ENCODE results near the gene RPH3AL.
"Not testable (repeated sequence)": the region's sequence is repeated elsewhere in the genome, so short reads cannot be mapped to it uniquely, and the experiment has no call there.

The RPH3AL gene

DNA sequence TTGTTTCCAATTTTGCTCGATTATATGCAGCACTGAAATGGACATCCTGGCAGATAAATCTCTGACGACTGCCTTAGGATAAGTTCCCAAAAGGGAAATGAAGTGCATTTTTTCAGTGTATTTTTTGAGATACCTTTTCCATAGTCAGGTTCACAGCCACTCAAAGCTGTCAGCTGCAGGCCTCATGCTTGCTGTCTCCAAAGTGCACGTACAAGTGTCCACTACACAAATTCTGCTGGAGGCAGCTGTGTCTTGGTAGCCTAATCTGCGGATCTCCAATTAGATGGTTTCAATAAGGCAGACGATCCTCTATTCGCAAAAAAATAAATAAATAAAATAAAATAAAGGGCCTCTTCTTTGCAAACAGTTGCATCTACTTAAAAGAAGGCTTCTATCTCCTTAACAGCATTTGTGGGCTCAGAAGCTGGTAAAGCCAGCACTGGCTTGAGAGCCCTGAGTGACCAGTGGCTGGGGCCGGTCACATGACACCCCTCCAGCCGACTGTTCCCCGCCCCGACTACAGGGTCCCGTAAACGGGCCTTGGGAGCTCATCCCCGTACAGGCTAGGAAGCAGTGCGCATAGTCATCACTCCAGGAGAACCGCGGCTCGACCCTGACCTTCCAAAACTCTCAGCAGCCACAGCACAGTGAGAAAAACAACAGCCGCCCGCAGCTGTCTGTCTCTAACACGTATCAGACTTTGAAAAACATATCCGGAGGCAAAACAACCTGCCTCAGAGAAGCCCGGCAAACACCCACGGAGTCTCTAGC is 18.8 kb downstream of the RPH3AL start:
- no peak for DNase-seq

DNA sequence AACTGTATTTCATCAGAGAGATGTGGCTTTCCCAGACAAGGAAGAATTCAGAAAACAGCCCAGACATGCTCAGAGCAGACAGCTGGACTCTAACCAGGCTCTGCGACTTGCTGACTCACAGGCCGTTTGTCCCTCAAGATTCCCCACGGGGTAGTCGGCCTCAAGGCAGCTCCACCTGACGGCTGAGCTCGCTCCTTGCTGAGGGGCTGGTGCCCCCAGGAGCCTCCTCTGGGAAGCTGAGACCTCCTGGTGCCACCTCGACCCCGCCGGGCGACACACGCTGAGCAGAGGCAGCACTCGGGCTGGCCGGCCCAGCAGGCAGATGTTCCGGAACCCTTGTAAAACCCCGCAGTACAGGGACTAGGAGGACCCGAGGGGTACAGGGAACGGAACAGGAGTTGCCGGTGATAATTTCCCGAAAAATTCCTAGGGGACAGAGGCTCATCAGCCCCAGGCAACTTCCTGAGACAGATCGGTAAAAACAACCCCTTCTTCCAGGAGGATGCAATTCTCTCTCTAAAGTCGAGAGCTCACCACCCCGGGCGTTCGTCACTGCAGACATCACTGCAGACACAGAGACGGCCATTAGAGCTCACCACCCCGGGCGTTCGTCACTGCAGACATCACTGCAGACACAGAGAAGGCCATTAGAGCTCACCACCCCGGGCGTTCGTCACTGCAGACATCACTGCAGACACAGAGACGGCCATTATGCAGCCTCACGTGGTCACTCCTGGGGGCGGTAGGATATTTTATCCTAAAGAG is 19.9 kb downstream of the RPH3AL start:
- DNase-seq, result no peak

GRCh38 chr17:332023-332422 is 20.6 kb downstream of the RPH3AL start:
- no peak for DNase-seq

DNA sequence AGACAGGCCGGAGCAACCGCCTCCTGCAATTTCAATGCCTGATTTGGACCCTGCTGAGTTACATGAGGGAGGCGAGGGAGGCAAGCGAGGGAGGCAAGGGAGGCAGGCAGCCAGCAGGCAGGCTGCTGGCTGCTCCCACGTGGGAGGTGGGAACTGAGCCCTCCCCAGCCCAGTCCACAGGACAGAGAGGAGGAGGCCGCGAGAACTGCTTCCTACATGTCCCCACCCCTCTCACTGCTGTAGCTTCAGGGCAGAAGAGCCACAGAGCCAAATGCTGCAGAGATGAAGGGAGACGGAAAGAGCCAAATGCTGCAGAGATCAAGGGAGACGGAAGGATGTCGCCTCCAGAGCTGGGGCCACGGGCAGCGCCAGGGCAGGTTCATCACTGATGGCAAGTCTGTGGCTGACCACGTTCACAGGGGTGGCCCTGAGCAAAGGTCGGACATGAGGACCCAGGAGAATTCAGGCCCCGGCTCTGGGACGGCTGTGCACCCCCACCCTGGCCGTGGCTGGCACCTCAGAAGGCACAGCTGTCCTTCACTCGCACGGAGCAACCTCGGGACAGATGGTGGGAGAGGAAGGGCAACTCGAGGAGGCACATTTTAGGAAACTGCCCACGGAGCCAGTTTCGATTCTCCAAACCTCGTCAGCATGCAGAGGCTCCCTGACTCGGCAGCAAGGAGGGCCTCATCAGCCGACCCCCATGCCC is 21.5 kb downstream of the RPH3AL start:
- no peak for DNase-seq

DNA sequence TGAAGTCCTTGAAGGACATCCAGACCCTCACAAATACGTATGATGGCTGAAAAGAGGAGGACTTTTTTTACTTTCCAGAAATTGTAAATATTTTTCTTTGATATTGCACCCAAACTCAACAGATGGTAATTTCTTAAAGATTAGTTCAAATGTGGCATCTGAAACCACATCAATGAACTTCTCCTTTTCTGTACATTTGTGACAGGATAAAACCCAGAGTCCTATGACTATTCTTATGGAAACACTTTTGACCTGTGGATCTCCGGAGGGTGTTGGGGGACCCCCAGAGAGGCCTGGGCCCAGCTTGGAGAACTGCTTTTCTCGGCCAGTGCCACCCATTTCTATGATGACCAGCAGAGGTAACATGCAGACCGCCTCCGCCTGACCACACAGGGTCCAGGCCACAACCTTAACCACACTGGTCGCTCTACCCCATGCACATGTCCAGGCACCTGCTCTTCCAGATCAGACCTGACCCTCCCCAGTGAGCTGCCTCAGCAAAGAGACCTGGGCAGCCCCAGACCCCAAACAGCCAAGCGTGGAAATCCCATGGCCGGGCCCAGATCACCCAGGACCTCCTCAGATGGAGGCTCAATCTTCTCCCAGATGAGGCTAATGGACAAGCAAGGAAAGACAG is 22.7 kb downstream of the RPH3AL start:
- no peak for DNase-seq

- no peak for DNase-seq
Measured at GRCh38 chr17:327971-328370, 24.6 kb downstream of the RPH3AL start.

DNA sequence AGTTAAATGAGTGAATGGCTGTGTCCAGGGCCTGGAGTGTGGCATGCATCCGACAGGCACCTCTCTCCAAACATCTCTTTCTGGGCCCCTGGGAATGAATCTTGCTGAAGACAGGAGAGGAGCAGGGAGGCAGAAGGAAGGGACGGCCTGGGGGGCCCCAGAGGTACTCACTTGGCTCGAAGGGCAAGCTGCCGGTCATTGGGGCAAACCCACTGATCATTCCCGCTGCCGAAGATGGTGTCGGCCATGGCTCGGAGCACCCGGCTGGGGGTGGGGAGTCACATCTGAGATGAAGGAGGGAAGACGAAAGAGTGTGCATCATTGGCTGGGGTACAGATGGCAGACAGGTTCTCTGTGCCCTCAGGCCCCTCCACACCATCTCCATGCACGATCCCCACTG is 25.3 kb downstream of the RPH3AL start:
- no peak for DNase-seq

DNA sequence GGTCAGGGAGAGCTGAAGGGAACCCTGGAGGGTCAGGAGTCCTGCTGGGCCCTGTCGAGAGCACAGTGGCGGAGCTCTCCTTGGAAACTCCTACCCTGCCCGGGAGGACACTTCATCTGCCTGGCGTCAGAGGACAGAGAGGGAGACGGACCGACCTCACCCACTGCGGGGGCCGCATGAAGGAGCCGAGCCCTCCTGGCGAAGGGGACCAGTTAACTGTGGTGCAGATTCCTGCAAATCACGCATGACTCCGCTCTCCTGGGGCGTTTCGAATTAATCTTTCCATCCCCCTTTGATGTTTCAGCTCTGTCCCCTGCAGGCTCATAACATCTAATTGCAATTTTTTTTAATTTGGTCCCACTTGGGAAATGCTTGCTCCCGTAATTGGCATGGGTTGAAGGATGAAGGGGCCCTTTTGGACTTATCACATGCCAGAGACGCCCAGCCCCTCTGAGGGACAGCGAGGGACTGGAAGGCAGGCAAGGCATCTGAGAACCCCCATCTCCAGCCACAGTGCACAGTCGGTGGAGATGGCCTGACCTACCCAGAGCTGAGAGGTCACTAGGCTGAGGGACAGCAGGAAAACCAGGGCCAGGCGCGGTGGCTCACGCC is 26.5 kb downstream of the RPH3AL start:
- DNase-seq, result no peak

DNA sequence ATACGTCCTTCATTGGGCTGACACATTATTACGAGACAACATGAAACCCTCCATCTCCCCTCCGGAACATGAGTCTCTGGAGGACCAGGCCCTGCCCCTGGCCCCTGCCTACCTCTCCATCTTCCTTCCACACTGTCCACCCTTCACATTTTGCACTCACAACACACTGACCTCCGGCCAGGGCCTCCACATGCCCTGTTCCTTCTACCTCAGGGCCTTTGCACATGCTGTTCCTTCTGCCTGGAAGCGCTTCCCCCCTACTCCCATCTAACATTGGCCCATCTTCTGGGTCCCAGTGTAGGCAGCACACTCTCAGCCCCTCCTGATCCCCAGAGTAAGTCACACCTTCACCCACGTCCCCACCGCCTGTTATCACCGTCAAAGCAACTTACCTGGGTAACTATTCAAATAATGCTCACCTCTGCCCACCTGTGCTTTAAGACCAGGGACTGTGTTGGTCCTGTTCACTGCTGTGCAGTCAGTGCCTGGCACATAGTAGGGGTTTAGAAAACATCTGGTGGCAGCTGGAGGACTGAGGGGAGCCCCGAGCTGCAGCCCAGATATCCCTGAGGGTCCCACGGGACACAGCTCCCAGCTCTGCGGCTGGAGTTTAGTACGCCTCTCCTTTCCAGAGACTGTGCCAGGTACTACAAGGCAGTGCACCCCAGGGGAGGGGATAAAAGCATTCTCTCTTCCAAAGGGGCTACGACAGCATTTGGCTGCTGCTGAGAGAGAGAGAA is 27.2 kb downstream of the RPH3AL start:
- DNase-seq, result no peak

- no peak for DNase-seq
Measured at GRCh38 chr17:323721-324571, 28.7 kb downstream of the RPH3AL start.

DNA sequence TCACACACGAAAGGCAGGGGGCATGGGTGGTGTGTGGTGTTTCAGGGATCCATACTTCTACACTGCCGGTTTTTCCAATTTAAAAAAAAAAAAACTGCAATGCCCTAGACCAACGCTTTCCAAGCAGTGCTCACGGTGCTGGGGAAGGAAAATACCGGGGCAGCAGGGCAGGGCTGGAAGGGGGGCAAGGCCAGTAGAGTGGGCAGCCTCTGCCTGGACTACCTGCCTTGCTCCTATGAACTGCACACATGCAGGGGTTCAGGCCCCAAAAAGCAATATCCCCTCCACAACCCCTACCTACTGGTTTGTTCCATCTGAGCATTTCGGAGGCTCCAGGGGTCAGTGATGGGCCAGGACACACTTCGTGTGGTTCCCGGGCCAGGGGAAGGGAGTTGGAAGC is 29.4 kb downstream of the RPH3AL start:
- no peak for DNase-seq

- DNase-seq, result no peak
Measured at GRCh38 chr17:322006-322780, 30.4 kb downstream of the RPH3AL start.

- no peak for DNase-seq
Measured at GRCh38 chr17:321386-321941, 31.1 kb downstream of the RPH3AL start.

DNA sequence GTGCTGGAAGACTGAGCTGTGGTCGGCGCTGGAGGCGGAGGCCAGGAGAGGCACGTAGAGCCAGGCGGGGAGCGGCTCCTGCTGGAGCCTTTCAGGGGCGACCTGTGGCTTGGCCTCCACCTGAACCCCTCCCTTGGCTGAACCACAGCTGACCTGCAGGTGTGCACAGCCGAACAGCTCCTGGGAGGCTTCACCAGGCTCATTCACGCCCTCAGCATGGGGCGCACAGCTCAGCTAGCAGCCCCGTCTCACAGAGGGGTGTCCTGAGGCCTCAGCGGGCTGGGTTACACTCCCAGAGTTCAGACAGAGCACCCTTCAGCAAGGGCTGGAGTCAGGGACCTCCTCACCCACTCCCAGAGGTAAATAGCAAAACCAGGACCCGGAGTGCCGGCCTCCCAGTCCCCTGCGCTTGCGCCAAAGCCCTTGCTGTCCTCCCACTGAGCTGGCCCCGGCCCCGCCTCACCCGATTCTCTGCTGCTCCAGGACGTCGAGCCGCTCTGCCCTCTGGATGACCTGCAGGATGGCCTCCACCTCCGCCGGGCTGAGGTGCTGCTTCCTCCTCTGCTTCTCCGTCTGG is 31.7 kb downstream of the RPH3AL start:
- DNase-seq, result no peak

DNA sequence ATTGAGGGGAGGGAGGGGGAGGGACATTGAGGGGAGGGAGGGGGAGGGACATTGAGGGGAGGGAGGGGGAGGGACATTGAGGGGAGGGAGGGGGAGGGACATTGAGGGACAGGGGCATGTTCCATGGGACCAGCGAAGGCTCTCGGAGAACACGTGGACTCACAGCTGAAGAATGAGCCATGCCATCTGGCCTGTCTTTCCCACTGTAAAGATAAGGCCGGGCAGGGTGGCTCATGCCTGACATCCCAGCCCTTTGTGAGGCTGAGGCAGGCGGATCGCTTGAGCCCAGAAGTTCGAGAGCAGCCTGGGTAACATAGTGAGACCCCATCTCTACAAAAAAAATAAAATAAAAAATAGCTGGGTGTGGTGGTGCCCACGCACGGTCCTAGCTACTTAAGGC is 32.5 kb downstream of the RPH3AL start:
- DNase-seq, result no peak

- no peak for DNase-seq
Measured at GRCh38 chr17:319266-319665, 33.3 kb downstream of the RPH3AL start.

DNA sequence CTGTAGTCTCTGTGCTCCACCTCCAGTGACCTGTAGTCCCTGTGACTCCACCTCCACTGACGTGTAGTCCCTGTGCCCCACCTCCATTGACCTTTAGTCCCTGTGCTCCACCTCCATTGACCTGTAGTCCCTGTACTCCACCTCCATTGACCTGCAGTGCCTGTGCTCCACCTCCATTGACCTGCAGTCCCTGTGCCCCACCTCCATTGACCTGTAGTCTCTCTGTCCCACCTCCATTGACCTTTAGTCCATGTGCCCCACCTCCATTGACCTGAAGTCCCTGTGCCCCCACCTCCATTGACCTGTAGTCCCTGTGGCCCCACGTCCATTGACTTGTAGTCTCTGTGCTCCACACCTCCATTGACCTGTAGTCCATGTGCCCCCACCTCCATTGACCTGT is 35.5 kb downstream of the RPH3AL start:
- DNase-seq, result not testable (repeated sequence)

- DNase-seq, result not testable (repeated sequence)
Measured at GRCh38 chr17:315399-315798, 37.2 kb downstream of the RPH3AL start.

DNA sequence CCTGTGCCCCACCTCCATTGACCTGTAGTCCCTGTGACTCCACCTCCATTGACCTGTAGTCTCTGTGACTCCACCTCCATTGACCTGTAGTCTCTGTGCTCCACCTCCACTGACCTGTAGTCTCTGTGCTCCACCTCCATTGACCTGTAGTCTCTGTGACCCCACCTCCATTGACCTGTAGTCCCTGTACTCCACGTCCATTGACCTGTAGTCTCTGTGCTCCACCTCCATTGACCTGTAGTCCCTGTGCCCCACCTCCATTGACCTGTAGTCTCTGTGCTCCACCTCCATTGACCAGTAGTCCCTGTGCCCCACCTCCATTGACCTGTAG is 38.0 kb downstream of the RPH3AL start:
- DNase-seq, result not testable (repeated sequence)

Data from NCI-H774 (cell line).